ENCODE data around the gene ITPR2. TPM values are rescaled to one million over a fixed set of nuclear protein-coding genes. Genes with fewer than 3 reads are reported as not detected.

ITPR2 gene
- total RNA-seq, 6 experiments from 2014 or later, result 6.9 to 8.4 (median 7.6) TPM

- no peaks in the 10 kb centered on the region for H3K4me1 Mint-ChIP-seq (ENCODE audit: low read depth)
- no peak for DNase-seq
- no peak for TF ChIP-seq CTCF (IDR thresholded peaks at IDR 0.05)
- peaks cover 17% of the 10 kb centered on the region for H3K36me3 Mint-ChIP-seq (ENCODE audit: low read depth)
- H3K4me3 Mint-ChIP-seq, result no peak overlapping the region
- peaks cover 19% of the 10 kb centered on the region for H3K9me3 Mint-ChIP-seq
- H3K27ac Mint-ChIP-seq, result no peak overlapping the region
- H3K27me3 Mint-ChIP-seq (ENCODE audit: insufficient read depth), result peaks cover 7% of the 10 kb centered on the region
Measured at GRCh38 chr12:26309634-26310033, 523.4 kb downstream of the ITPR2 start.

- Mint-ChIP-seq H3K27ac (no peak overlapping the region), H3K4me3 (no peak overlapping the region), H3K9me3 (no peaks in the 10 kb centered on the region), H3K36me3 (ENCODE audit: low read depth) (no peaks in the 10 kb centered on the region), H3K4me1 (ENCODE audit: low read depth) (peaks cover 12% of the 10 kb centered on the region), H3K27me3 (ENCODE audit: insufficient read depth) (no peaks in the 10 kb centered on the region; the same call in 1 of the 2 replicates)
- TF ChIP-seq CTCF (IDR thresholded peaks at IDR 0.05), result no peak
- no peak for DNase-seq
Measured at GRCh38 chr12:26304273-26304672, 528.7 kb downstream of the ITPR2 start.

GRCh38 chr12:26303418-26303817 lies 529.6 kb downstream of the ITPR2 start:
- H3K36me3 Mint-ChIP-seq (ENCODE audit: low read depth), result no peaks in the 10 kb centered on the region
- no peak overlapping the region for H3K4me3 Mint-ChIP-seq
- no peaks in the 10 kb centered on the region; the same call in 1 of the 2 replicates for H3K27me3 Mint-ChIP-seq (ENCODE audit: insufficient read depth)
- H3K9me3 Mint-ChIP-seq, result no peaks in the 10 kb centered on the region
- no peak for DNase-seq
- H3K4me1 Mint-ChIP-seq (ENCODE audit: low read depth), result peaks cover 21% of the 10 kb centered on the region
- no peak for TF ChIP-seq CTCF (IDR thresholded peaks at IDR 0.05)
- no peak overlapping the region for H3K27ac Mint-ChIP-seq

- no peak for TF ChIP-seq CTCF (IDR thresholded peaks at IDR 0.05)
- H3K27ac Mint-ChIP-seq, result no peak overlapping the region
Measured at GRCh38 chr12:26302776-26303175, 530.2 kb downstream of the ITPR2 start.

GRCh38 chr12:26299751-26300150 lies 533.2 kb downstream of the ITPR2 start:
- Mint-ChIP-seq H3K9me3 (no peaks in the 10 kb centered on the region), H3K4me3 (peak overlapping the region; percentile 85), H3K27me3 (ENCODE audit: insufficient read depth) (no peaks in the 10 kb centered on the region), H3K27ac (peak overlapping the region; percentile 87), H3K36me3 (ENCODE audit: low read depth) (no peaks in the 10 kb centered on the region), H3K4me1 (ENCODE audit: low read depth) (peaks cover 35% of the 10 kb centered on the region)
- no peak for TF ChIP-seq CTCF (IDR thresholded peaks at IDR 0.05)
- no peak for DNase-seq

More at GRCh38 chr12:26302776-26303175, 530.2 kb downstream of the ITPR2 start:
- no peaks in the 10 kb centered on the region; the same call in 1 of the 2 replicates for H3K27me3 Mint-ChIP-seq (ENCODE audit: insufficient read depth)
- H3K4me1 Mint-ChIP-seq (ENCODE audit: low read depth), result peaks cover 27% of the 10 kb centered on the region
- DNase-seq, result no peak
- no peaks in the 10 kb centered on the region for H3K9me3 Mint-ChIP-seq
- H3K4me3 Mint-ChIP-seq, result no peak overlapping the region
- H3K36me3 Mint-ChIP-seq (ENCODE audit: low read depth), result no peaks in the 10 kb centered on the region

All from HFFc6 (cell line).